ENCODE data around the gene DERL2. TPM values are rescaled to one million over a fixed set of nuclear protein-coding genes. Genes with fewer than 3 reads are reported as not detected.

DERL2 gene
- total and polyA plus RNA-seq, 4 donors, result 30.9 to 57.6 (median 52.4) TPM

DNA sequence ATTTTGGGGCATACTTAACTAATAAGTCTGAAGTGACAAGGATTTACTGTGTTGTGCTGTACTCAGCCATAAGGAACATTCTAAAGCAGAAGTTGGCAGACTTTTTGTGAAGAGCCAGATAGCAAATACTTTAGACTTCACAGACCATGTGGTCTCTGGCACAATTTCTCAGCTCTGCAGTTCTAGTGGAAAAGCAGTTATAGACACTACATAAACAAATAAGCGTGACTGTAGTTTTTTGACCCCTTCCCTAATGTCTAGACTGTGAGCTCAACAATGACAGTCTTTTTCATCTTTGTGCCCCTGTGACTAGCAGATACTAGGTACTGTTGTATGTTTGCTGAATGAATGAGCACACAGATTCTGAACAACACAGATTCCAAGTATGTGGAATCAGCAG is 61.1 kb downstream of the DERL2 start:
- no peaks in the 10 kb centered on the region for H3K9me3 ChIP-seq (ENCODE audit: control insufficient read depth, low read length)
- no peak overlapping the region for H3K27ac ChIP-seq (ENCODE audit: low read depth in 1 of 2, low read length in 2 of 2)
- H3K36me3 ChIP-seq (ENCODE audit: control insufficient read depth in 1 of 2, insufficient read depth in 2 of 2, low read length in 1 of 2), result peaks cover 6 to 12% of the 10 kb centered on the region in 2 donors
- intact Hi-C loops (cut with DNase I), result no loop called here
- WGBS, 2 donors, result 50 to 60% methylated on average over 1 of the region's 1 CpG
- DNase-seq (no peak), ATAC-seq (ENCODE audit: low FRiP score) (no peak)
- no peaks in the 10 kb centered on the region for H3K4me1 ChIP-seq (ENCODE audit: control insufficient read depth in 1 of 2, insufficient read depth in 2 of 2, low read length in 2 of 2)
- H3K4me3 ChIP-seq (ENCODE audit: low read length in 2 of 2), result no peak overlapping the region
- no peaks in the 10 kb centered on the region for H3K27me3 ChIP-seq (ENCODE audit: control insufficient read depth in 1 of 2, insufficient read depth in 2 of 2, low read length in 1 of 2)

DNA sequence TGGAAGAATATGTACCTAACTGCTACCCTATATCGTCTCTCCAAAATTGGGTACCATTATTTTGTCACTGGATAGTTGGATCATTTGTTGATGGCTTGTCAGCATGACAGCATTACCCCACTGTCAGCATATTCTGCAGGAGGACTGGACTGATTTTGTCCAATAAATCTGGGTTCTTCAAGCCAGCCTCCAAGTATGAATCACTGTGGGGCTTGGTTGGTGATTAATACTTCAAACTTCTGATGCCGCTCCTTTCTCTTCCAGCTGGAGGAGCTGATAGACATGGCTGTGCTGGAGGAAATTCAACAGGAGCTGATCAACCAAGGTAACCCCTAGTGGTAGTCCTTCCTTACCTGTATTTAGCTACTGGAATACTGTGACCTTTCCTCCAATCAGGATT is 63.5 kb downstream of the DERL2 start:
- DNase-seq (no peak), ATAC-seq (ENCODE audit: low FRiP score) (no peak)
- Histone ChIP-seq H3K4me3 (ENCODE audit: low read length in 2 of 2) (no peak overlapping the region), H3K27ac (ENCODE audit: low read depth in 1 of 2, low read length in 2 of 2) (no peak overlapping the region), H3K36me3 (ENCODE audit: control insufficient read depth in 1 of 2, insufficient read depth in 2 of 2, low read length in 1 of 2) (peaks cover 2 to 6% of the 10 kb centered on the region in 2 donors), H3K9me3 (ENCODE audit: control insufficient read depth, low read length) (no peaks in the 10 kb centered on the region), H3K4me1 (ENCODE audit: control insufficient read depth in 1 of 2, insufficient read depth in 2 of 2, low read length in 2 of 2) (peaks cover 0 to 4% of the 10 kb centered on the region in 2 donors), H3K27me3 (ENCODE audit: control insufficient read depth in 1 of 2, insufficient read depth in 2 of 2, low read length in 1 of 2) (no peaks in the 10 kb centered on the region)
- WGBS, 2 donors, result 87 to 88% methylated on average over 2 of the region's 2 CpGs
- intact Hi-C loops (cut with DNase I), result no loop called here

Other genes starting within 250 kb of the DERL2 start
- gene RABEP1, start 203.9 kb downstream of the DERL2 start, total RNA-seq, result 10 to 100 TPM; 42.3 to 47.5 TPM
- 10 to 100 TPM; 21.1 to 26.4 TPM for gene RABEP1, start 203.9 kb downstream of the DERL2 start, polyA plus RNA-seq
- 10 to 100 TPM; 43.2 to 56.5 TPM for gene NUP88, start 66.5 kb downstream of the DERL2 start, total RNA-seq
- 10 to 100 TPM; 28.2 to 50.7 TPM for gene NUP88, start 66.5 kb downstream of the DERL2 start, polyA plus RNA-seq
- gene RPAIN, start 66.0 kb downstream of the DERL2 start, total RNA-seq, result 10 to 100 TPM; 29.2 to 32.5 TPM
- gene RPAIN, start 66.0 kb downstream of the DERL2 start, polyA plus RNA-seq, result 10 to 100 TPM; 44.1 to 59.6 TPM
- gene C1QBP, start 47.0 kb downstream of the DERL2 start, total RNA-seq, result 10 to 100 TPM; 51.8 to 60.1 TPM
- 100 to 1,000 TPM in 1 of 2 donors, 10 to 100 TPM in 1; 58.5 to 111 TPM for gene C1QBP, start 47.0 kb downstream of the DERL2 start, polyA plus RNA-seq
- gene DHX33, start 17.2 kb downstream of the DERL2 start, total RNA-seq, result 10 to 100 TPM in 1 of 2 donors, 1 to 10 TPM in 1; 9.5 to 11.2 TPM
- 1 to 10 TPM; 2.9 to 5.7 TPM for gene DHX33, start 17.2 kb downstream of the DERL2 start, polyA plus RNA-seq
- 10 to 100 TPM; 14.6 to 16.1 TPM for gene MIS12, start 388 bp upstream of the DERL2 start, total RNA-seq
- gene MIS12, start 388 bp upstream of the DERL2 start, polyA plus RNA-seq, result 10 to 100 TPM in 1 of 2 donors, 1 to 10 TPM in 1; 7.3 to 11.2 TPM
- gene NLRP1, start 98.3 kb upstream of the DERL2 start, total RNA-seq, result 10 to 100 TPM; 35.2 to 82.2 TPM
- gene NLRP1, start 98.3 kb upstream of the DERL2 start, polyA plus RNA-seq, result 10 to 100 TPM; 11.1 to 63.0 TPM